SU-DHL-6 (cell line): Measurements from ENCODE around the gene NEB.

Experiments used
- H2AFZ ChIP-seq: fragments of 200-600 bp; sonication (generic); 2 replicates; pipeline ENCODE4 v1.6.1; 2014; ENCODE audit warnings: low read depth, mild to moderate bottlenecking, moderate library complexity, mixed read lengths, antibody characterized with exemption, low read length; ENCODE audit not compliant: severe bottlenecking
- H3F3A ChIP-seq: fragments of 200-600 bp; shearing (Covaris generic); 2 replicates; pipeline ENCODE4 v1.6.0; 2016; ENCODE audit warnings: antibody characterized with exemption, mild to moderate bottlenecking; ENCODE audit not compliant: insufficient read depth
- H3K27ac ChIP-seq: fragments of 200-600 bp; sonication (generic); 2 replicates; pipeline ENCODE4 v1.5.1; 2016; ENCODE audit warnings: low read depth, mild to moderate bottlenecking, low read length, moderate library complexity, mixed read lengths
- H3K27me3 ChIP-seq: fragments of 200-600 bp; sonication (generic), shearing (Covaris generic); 2 replicates; pipeline ENCODE4 v1.6.0; 2014; ENCODE audit warnings: mild to moderate bottlenecking, low read length
- H3K36me3 ChIP-seq: fragments of 200-600 bp; sonication (generic); 2 replicates; pipeline ENCODE4 v1.6.1; 2014; ENCODE audit warnings: mild to moderate bottlenecking, low read length, mixed read lengths
- H3K4me2 ChIP-seq: fragments of 300-600, 200-600 bp; shearing (Covaris generic), sonication (generic); 2 replicates; pipeline ENCODE4 v1.6.0; 2014; ENCODE audit warnings: low read length, low read depth, mild to moderate bottlenecking; ENCODE audit not compliant: poor library complexity, severe bottlenecking
- H3K4me3 ChIP-seq: fragments of 200-600 bp; sonication (generic); 2 replicates; pipeline ENCODE4 v1.5.1; 2014; ENCODE audit warnings: antibody characterized with exemption, low read length, mild to moderate bottlenecking, mixed read lengths; ENCODE audit not compliant: insufficient read depth, poor library complexity, severe bottlenecking
- H3K79me2 ChIP-seq: fragments of 200-600 bp; sonication (generic); 2 replicates; pipeline ENCODE4 v1.6.1; 2014; ENCODE audit warnings: mild to moderate bottlenecking, low read length, moderate library complexity; ENCODE audit not compliant: insufficient read depth
- H3K9ac ChIP-seq: fragments of 200-600 bp; sonication (generic); 2 replicates; pipeline ENCODE4 v1.7.0; 2014; ENCODE audit warnings: mild to moderate bottlenecking, low read length
- H3K9me2 ChIP-seq: fragments of 200-600 bp; sonication (generic); replicated peaks from 2 replicates; pipeline ENCODE4 v1.6.1; 2014; ENCODE audit warnings: low read length; ENCODE audit not compliant: insufficient read depth
- H3K9me3 ChIP-seq: fragments of 200-600 bp; sonication (generic); 2 replicates; pipeline ENCODE4 v1.6.1; 2014; ENCODE audit warnings: low read length, mixed read lengths; ENCODE audit not compliant: insufficient read depth
- H4K20me1 ChIP-seq: fragments of 200-600 bp; sonication (generic); 2 replicates; pipeline ENCODE4 v1.6.1; 2014; ENCODE audit warnings: low read depth, mild to moderate bottlenecking, antibody characterized with exemption, low read length, moderate library complexity, mixed read lengths
- CTCF ChIP-seq: fragments of 200-600 bp; sonication (generic); IDR thresholded peaks from one replicate; pipeline ENCODE4 v1.5.1; 2017; ENCODE audit warnings: antibody characterized with exemption, mild to moderate bottlenecking, low read length, moderate library complexity; ENCODE audit not compliant: insufficient read depth, poor library complexity, severe bottlenecking
- EZH2phosphoT487 ChIP-seq: fragments of 200-600 bp; sonication (generic), shearing (Covaris generic); conservative IDR thresholded peaks from 2 replicates; pipeline ENCODE4 v1.6.1; 2018; ENCODE audit warnings: mild to moderate bottlenecking, antibody characterized with exemption, low read length, moderate library complexity, mixed read lengths

NEB gene

GRCh38 chr2:151472966-151473365 is 261.3 kb downstream of the NEB start:
- Histone ChIP-seq H3K4me3 (no peak overlapping the region), H3K9ac (no peak overlapping the region), H3K27ac (no peak overlapping the region), H3K9me3 (no peaks in the 10 kb centered on the region), H3K36me3 (peaks cover 64% of the 10 kb centered on the region), H4K20me1 (peaks cover 3% of the 10 kb centered on the region; the same call in 1 of the 2 replicates), H2AFZ (no peak overlapping the region), H3K79me2 (no peaks in the 10 kb centered on the region), H3K27me3 (no peaks in the 10 kb centered on the region), H3K4me2 (no peak overlapping the region), H3K9me2 (no peaks in the 10 kb centered on the region), H3F3A (no peaks in the 10 kb centered on the region)
- TF ChIP-seq CTCF (no peak), EZH2phosphoT487 (no peak)

- Histone ChIP-seq H3K27me3 (no peaks in the 10 kb centered on the region), H3K9me3 (no peaks in the 10 kb centered on the region), H3K36me3 (peaks cover 69% of the 10 kb centered on the region), H2AFZ (no peak overlapping the region), H3K27ac (no peak overlapping the region), H3K9me2 (no peaks in the 10 kb centered on the region), H3F3A (no peaks in the 10 kb centered on the region), H3K4me2 (no peak overlapping the region), H3K79me2 (no peaks in the 10 kb centered on the region), H3K9ac (no peak overlapping the region), H4K20me1 (no peaks in the 10 kb centered on the region), H3K4me3 (no peak overlapping the region)
- TF ChIP-seq CTCF (no peak), EZH2phosphoT487 (no peak)
Measured at GRCh38 chr2:151470556-151470955, 263.7 kb downstream of the NEB start.

- no peak overlapping the region for H3K4me3 ChIP-seq
- no peak overlapping the region for H3K4me2 ChIP-seq
- no peaks in the 10 kb centered on the region for H4K20me1 ChIP-seq
- no peak overlapping the region for H3K27ac ChIP-seq
- H3K9me3 ChIP-seq = no peaks in the 10 kb centered on the region
- H3K9ac ChIP-seq = no peak overlapping the region
- TF ChIP-seq EZH2phosphoT487 = no peak
- no peak for TF ChIP-seq CTCF
- no peaks in the 10 kb centered on the region for H3K79me2 ChIP-seq
- no peaks in the 10 kb centered on the region for H3K9me2 ChIP-seq
- H3F3A ChIP-seq = no peaks in the 10 kb centered on the region
- no peaks in the 10 kb centered on the region for H3K27me3 ChIP-seq
- H3K36me3 ChIP-seq = peaks cover 82% of the 10 kb centered on the region
- no peak overlapping the region for H2AFZ ChIP-seq
Measured at GRCh38 chr2:151465771-151466170, 268.5 kb downstream of the NEB start.

GRCh38 chr2:151459358-151459757 is 274.9 kb downstream of the NEB start:
- Histone ChIP-seq H3K27ac (no peak overlapping the region), H3K9me3 (no peaks in the 10 kb centered on the region), H4K20me1 (no peaks in the 10 kb centered on the region), H3F3A (no peaks in the 10 kb centered on the region), H3K4me2 (no peak overlapping the region), H3K79me2 (no peaks in the 10 kb centered on the region), H3K27me3 (no peaks in the 10 kb centered on the region), H3K36me3 (peaks cover 74% of the 10 kb centered on the region), H2AFZ (no peak overlapping the region), H3K9ac (no peak overlapping the region), H3K4me3 (no peak overlapping the region), H3K9me2 (no peaks in the 10 kb centered on the region)
- no peak for TF ChIP-seq EZH2phosphoT487
- TF ChIP-seq CTCF = no peak
